GM21381 (cell line): Measurements from ENCODE around the gene CYP2D6.
"Not testable (repeated sequence)": the region's sequence is repeated elsewhere in the genome, so short reads cannot be mapped to it uniquely, and the experiment has no call there.

Experiments used
- ATAC-seq: cut with Tn5 transposase; IDR thresholded peaks from one replicate; pipeline ENCODE4 v1.9.1; 2021; ENCODE audit warnings: mild to moderate bottlenecking, moderate library complexity; ENCODE audit not compliant: unreplicated experiment

The CYP2D6 gene

GRCh38 chr22:42135688-42136087 lies 5.1 kb upstream of the CYP2D6 start:
- ATAC-seq = not testable (repeated sequence)

GRCh38 chr22:42134100-42135020 lies 3.8 kb upstream of the CYP2D6 start:
- no peak for ATAC-seq

GRCh38 chr22:42132457-42132856 lies 1.8 kb upstream of the CYP2D6 start:
- ATAC-seq = no peak

DNA sequence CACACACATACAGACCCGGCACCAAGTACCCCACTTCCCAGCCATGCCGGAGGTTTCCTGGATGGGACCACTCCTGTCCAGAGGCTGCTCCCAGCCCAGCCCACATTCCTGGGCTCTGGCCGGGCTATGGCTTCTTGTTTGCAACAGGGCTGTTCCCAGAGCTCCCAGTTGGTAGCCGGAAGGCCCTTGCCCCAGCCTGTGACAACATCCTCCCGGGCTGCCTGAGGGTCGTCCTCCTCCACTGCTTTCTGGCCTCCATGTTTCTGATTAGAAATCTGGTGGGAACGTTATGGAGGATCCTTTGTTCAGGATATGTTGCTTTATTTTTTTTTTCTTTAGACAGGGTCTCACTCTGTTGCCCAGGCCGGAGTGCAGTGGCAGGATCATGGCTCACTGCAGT lies 952 bp upstream of the CYP2D6 start:
- no peak for ATAC-seq

GRCh38 chr22:42130182-42130581 lies 428 bp downstream of the CYP2D6 start:
- ATAC-seq = not testable (repeated sequence)

GRCh38 chr22:42128776-42129694 lies 1.6 kb downstream of the CYP2D6 start:
- ATAC-seq = not testable (repeated sequence)

DNA sequence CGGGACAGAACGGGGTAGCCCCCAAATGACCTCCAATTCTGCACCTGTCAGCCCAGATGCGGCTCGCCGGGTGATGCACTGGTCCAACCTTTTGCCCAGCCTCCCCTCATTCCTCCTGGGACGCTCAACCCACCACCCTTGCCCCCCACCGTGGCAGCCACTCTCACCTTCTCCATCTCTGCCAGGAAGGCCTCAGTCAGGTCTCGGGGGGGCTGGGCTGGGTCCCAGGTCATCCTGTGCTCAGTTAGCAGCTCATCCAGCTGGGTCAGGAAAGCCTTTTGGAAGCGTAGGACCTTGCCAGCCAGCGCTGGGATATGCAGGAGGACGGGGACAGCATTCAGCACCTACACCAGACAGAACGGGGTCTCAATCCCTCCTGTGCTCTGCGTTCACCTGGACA lies 2.6 kb downstream of the CYP2D6 start:
- not testable (repeated sequence) for ATAC-seq

- ATAC-seq = no peak
Measured at GRCh38 chr22:42127606-42128005, 3.0 kb downstream of the CYP2D6 start.

DNA sequence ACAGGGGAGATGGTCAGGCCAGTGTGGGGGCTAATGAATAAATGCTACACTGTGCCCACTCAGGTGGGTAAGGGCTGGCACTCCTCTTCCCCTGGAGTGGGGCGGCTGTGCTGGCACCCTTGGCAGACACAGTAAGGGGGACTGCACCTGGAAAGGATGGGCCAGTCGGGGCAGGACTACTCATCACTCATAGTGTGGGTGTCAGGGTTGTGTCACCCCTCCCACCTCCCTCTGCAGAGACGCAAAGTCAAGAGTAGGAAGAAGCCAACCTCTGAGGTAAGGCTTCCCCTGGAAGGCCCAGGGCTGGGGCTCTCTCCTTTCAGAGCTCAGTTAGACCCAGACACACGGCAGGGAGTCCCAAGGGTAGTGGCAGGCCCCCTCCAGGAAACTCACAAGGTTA lies 7.1 kb downstream of the CYP2D6 start:
- not testable (repeated sequence) for ATAC-seq

GRCh38 chr22:42120231-42121021 lies 10.2 kb downstream of the CYP2D6 start:
- ATAC-seq = not testable (repeated sequence)

- ATAC-seq = no peak
Measured at GRCh38 chr22:42116848-42117424, 13.7 kb downstream of the CYP2D6 start.

- not testable (repeated sequence) for ATAC-seq
Measured at GRCh38 chr22:42115420-42115830, 15.2 kb downstream of the CYP2D6 start.

DNA sequence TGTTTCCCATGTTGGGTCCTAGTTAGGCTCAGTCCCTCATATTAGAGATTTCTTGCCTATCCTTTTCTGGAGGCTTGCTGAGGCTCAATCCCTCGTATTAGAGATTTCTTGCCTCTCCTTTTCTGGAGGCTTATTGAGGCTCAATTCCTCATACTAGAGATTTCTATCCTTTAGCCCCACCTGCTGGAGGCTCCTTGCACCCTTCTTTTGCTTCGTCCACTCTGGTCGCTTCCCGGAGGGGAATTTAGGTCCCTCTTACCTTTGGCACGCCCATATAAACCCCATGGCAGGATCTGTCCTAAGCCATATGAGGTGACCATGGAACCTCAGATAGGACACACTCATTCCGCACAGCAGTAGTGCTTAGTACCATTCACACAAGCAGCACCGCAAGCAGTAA lies 15.9 kb downstream of the CYP2D6 start:
- no peak for ATAC-seq

GRCh38 chr22:42112793-42113192 lies 17.8 kb downstream of the CYP2D6 start:
- not testable (repeated sequence) for ATAC-seq

- ATAC-seq = no peak
Measured at GRCh38 chr22:42111798-42112197, 18.8 kb downstream of the CYP2D6 start.

- ATAC-seq = no peak
Measured at GRCh38 chr22:42108848-42109247, 21.8 kb downstream of the CYP2D6 start.

DNA sequence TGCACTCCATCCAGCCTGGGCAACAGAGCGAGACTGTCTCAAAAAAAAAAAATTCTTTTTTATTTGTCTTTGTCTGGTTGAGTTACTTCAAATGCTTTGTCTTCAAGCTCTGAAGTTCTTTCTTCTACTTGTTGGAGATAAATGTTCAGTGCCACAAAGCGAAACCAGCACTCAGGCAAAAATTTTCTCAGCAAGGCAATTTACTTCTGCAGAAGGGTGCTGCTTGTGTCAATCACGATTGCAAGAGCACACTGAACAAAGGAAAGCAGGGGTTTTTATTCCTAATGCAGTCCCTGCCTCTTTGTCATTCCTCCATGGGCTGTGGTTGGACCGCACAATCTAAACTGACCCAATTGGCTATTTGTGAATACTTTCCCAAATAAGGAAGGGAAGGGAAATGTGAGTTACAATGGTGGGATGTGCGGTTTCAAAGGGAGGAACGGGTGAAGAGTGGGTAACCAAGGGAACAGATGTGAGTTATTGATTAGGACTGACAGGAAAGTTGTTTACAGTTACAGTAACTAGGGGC lies 26.2 kb downstream of the CYP2D6 start:
- ATAC-seq = not testable (repeated sequence)

DNA sequence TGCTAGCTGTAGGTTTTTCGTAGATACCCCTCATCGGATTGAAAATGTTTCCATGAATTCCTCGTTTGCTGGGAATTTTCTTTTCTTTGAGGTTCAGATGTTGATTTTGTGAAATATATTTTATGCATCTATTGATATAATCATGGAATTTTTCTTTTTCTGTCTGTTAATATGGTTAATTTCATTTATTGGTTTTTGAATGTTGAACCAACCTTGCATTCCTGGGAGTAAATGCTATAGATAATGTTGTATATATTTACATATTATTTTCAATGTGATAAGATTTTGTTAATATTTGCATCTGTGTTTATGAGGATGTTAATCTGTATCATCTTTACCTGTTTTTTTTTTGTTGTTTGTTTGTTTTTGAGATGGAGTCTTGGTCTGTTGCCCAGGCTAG lies 29.4 kb downstream of the CYP2D6 start:
- no peak for ATAC-seq

DNA sequence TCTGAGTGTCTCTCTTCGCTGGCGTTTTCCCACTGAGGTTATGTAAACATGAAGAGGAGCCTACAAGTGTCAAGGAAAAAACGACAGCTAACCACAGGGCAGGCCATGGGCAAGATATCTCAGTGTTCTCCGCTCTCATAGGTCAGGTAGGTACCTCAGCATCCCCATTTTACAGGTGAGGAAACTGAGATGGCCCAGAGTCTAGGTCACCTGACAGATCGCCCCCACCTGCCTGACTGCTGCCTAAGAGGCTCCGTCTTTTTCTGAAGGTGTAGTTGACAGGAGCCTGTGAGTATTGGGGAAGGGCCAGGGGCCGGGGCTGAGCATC lies 39.2 kb downstream of the CYP2D6 start:
- no peak for ATAC-seq
